BJ (cell line): Measurements from ENCODE around the gene NCR2. TPM values are rescaled to one million over a fixed set of nuclear protein-coding genes. Genes with fewer than 3 reads are reported as not detected.

Experiments
- CTCF ChIA-PET: fragments of 350-600 bp; formaldehyde crosslinking; extraction: SDS; loops from one replicate; lab custom pipeline; 2021; ENCODE audit warnings: antibody characterized with exemption, inconsistent platforms; lab: Yijun Ruan, JAX
- POLR2A ChIA-PET: fragments of 300-600 bp; sonication (Branson Sonifier 250); formaldehyde crosslinking; extraction: SDS; loops from one replicate; lab custom pipeline; 2021; ENCODE audit warnings: antibody characterized with exemption; lab: Charles Lee
- DNase-seq: peaks from one replicate; pipeline ENCODE4 v3.0.0-alpha.2; 2011; ENCODE audit warnings: low read depth
- H3K27me3 ChIP-seq: 2 replicates; pipeline ENCODE4 v1.6.0; 2011; ENCODE audit warnings: low read length; ENCODE audit not compliant: control insufficient read depth, insufficient read depth
- H3K36me3 ChIP-seq: 2 replicates; pipeline ENCODE4 v1.5.1; 2011; ENCODE audit warnings: low read length; ENCODE audit not compliant: control insufficient read depth, insufficient read depth
- H3K4me3 ChIP-seq: 2 replicates; pipeline ENCODE4 v1.5.1; 2011; ENCODE audit warnings: low read depth, mild to moderate bottlenecking, control low read depth, low read length
- CTCF ChIP-seq: IDR thresholded peaks from 2 replicates; pipeline ENCODE4 v1.5.1; 2011; ENCODE audit warnings: low read depth, mild to moderate bottlenecking, control low read depth, inconsistent platforms, low read length, moderate library complexity; ENCODE audit not compliant: insufficient read depth
- polyA plus RNA-seq: library from polyadenylated mRNA; depleted of rRNA; stranded (reverse); fragments of >200 nt; gene quantifications from 2 replicates; pipeline ENCODE4 v1.2.3, GENCODE V29; 2011

NCR2 gene
- polyA plus RNA-seq, 1 experiment: not detected

GRCh38 chr6:41371992-41372831 is 36.8 kb downstream of the NCR2 start:
- no peak for TF ChIP-seq CTCF
- POLR2A ChIA-PET: no interaction called here
- Histone ChIP-seq H3K4me3 (peak overlapping the region; percentile 3; the same call in 1 of the 2 replicates), H3K27me3 (peaks cover 37% of the 10 kb centered on the region), H3K36me3 (no peaks in the 10 kb centered on the region)
- DNase-seq: no peak
- CTCF ChIA-PET: interaction anchor here (1.0 to 8.4 kb wide), 14 partner anchors 11 to 414 kb away, joined by 3 to 211 read pairs (median 8); no protein-coding TSS in a partner anchor

GRCh38 chr6:41372832-41373626 is 37.6 kb downstream of the NCR2 start:
- no peak for TF ChIP-seq CTCF
- ChIA-PET POLR2A (no interaction called here), CTCF (interaction anchor here (1.2 to 8.4 kb wide), 12 partner anchors 10 to 413 kb away, joined by 3 to 211 read pairs (median 8); no protein-coding TSS in a partner anchor)
- no peak for DNase-seq
- peaks cover 37% of the 10 kb centered on the region for H3K27me3 ChIP-seq
- no peaks in the 10 kb centered on the region for H3K36me3 ChIP-seq
- no peak overlapping the region for H3K4me3 ChIP-seq

- H3K4me3 ChIP-seq: no peak overlapping the region
- no peaks in the 10 kb centered on the region for H3K36me3 ChIP-seq
- no peak for TF ChIP-seq CTCF
- CTCF ChIA-PET: interaction anchor here (0.9 to 8.4 kb wide), 9 partner anchors 24 to 413 kb away, joined by 3 to 211 read pairs (median 6); no protein-coding TSS in a partner anchor
- no peak for DNase-seq
- POLR2A ChIA-PET: no interaction called here
- H3K27me3 ChIP-seq: peaks cover 39% of the 10 kb centered on the region
These were observed 38.2 kb downstream of the NCR2 start for GRCh38 chr6:41373627-41373918.

GRCh38 chr6:41373919-41374617 is 38.7 kb downstream of the NCR2 start:
- POLR2A ChIA-PET: no interaction called here
- Histone ChIP-seq H3K27me3 (peaks cover 39% of the 10 kb centered on the region), H3K36me3 (no peaks in the 10 kb centered on the region), H3K4me3 (no peak overlapping the region)
- CTCF ChIA-PET: interaction anchor here (0.9 to 8.4 kb wide), 9 partner anchors 24 to 412 kb away, joined by 3 to 211 read pairs (median 6); no protein-coding TSS in a partner anchor
- no peak for TF ChIP-seq CTCF
- DNase-seq: no peak
